ENCODE data around the gene PSMA4.

- TF ChIP-seq CTCF (IDR thresholded peaks at IDR 0.05 in 8 of 11, conservative IDR thresholded peaks at IDR 0.05 in 3 of 11) (no peak), POLR2A (IDR thresholded peaks at IDR 0.05) (no peak)
Observed at GRCh38 chr15:78573416-78573815, 33.2 kb downstream of the PSMA4 start.

Data from spleen (tissue), 7 donors.